NT2/D1 (cell line): ENCODE measurements around the gene MAML3.

ENCODE experiments used
- SUZ12 ChIP-seq: IDR thresholded peaks from 2 replicates; pipeline ENCODE4 v1.6.1; 2011; ENCODE audit not compliant: insufficient read length, insufficient read depth; ENCODE audit errors: extremely low read depth
- YY1 ChIP-seq: IDR thresholded peaks from 2 replicates; pipeline ENCODE4 v1.6.1; 2011; ENCODE audit not compliant: insufficient read length, insufficient read depth

- TF ChIP-seq YY1 (no peak), SUZ12 (no peak)
Observed at GRCh38 chr4:140096921-140097320, 57.1 kb downstream of the MAML3 start.
